H1 (cell line): ENCODE results near the gene BAZ1B. TPM values are rescaled to one million over a fixed set of nuclear protein-coding genes. Genes with fewer than 3 reads are reported as not detected.

Experiments used
- CTCF ChIA-PET: fragments of 300-600 bp; sonication (Branson Sonifier 250); formaldehyde crosslinking; loops from one replicate; lab custom pipeline; 2021; ENCODE audit not compliant: partially characterized antibody; lab: Charles Lee
- POLR2A ChIA-PET: fragments of 300-600 bp; sonication (Branson Sonifier 250); formaldehyde crosslinking; loops from one replicate; lab custom pipeline; 2021; ENCODE audit warnings: inconsistent platforms; ENCODE audit not compliant: partially characterized antibody; lab: Charles Lee
- DNase-seq, 2 experiments: peaks; one replicate each; pipeline versions ENCODE4 v3.0.0 to v3.0.0-alpha.2; 2010 to 2022; ENCODE audit warnings: low spot score in 2 of 2, low read depth in 1 of 2, mixed read lengths in 1 of 2
- FAIRE-seq: peaks from 2 replicates; lab custom pipeline; 2011; peaks lifted over from hg19 to GRCh38; lab: Jason Lieb, UNC
- H2AFZ ChIP-seq: 2 replicates; pipeline ENCODE4 v1.8.1; 2012; ENCODE audit warnings: low read length, inconsistent platforms
- H2AK5ac ChIP-seq: 2 replicates; pipeline ENCODE4 v1.6.1; 2013; ENCODE audit warnings: low read depth, low read length
- H2BK120ac ChIP-seq: replicated peaks from 2 replicates; pipeline ENCODE3; 2013; ENCODE audit warnings: low read depth, low read length, inconsistent platforms
- H2BK12ac ChIP-seq: 2 replicates; pipeline ENCODE4 v1.6.1; 2013; ENCODE audit warnings: low read depth, low read length
- H2BK15ac ChIP-seq: 2 replicates; pipeline ENCODE4 v1.6.1; 2013; ENCODE audit warnings: low read length
- H2BK20ac ChIP-seq: 2 replicates; pipeline ENCODE4 v1.6.1; 2013; ENCODE audit warnings: low read length
- H2BK5ac ChIP-seq: 2 replicates; pipeline ENCODE4 v1.6.1; 2013; ENCODE audit warnings: low read depth, low read length
- H3K14ac ChIP-seq: 2 replicates; pipeline ENCODE4 v1.6.1; 2013; ENCODE audit warnings: inconsistent platforms; ENCODE audit not compliant: insufficient read length
- H3K18ac ChIP-seq: 2 replicates; pipeline ENCODE4 v1.6.1; 2013; ENCODE audit warnings: low read length; ENCODE audit errors: extremely low read depth
- H3K23ac ChIP-seq: 2 replicates; pipeline ENCODE4 v1.6.1; 2013; ENCODE audit warnings: inconsistent platforms; ENCODE audit not compliant: insufficient read length
- H3K23me2 ChIP-seq: 2 replicates; pipeline ENCODE4 v1.6.1; 2013; ENCODE audit warnings: low read depth, low read length
- H3K27ac ChIP-seq: 2 replicates; pipeline ENCODE4 v1.6.1; 2011; ENCODE audit warnings: low read depth, low read length, inconsistent platforms
- H3K27me3 ChIP-seq, 4 experiments: replicated peaks in 1 of 4; 1 replicate in 1 of 4; 2 replicates in 3 of 4; pipeline versions ENCODE4 v1.6.1 to v1.8.1; 2011 to 2013; ENCODE audit warnings: low read length in 3 of 4, mild to moderate bottlenecking in 3 of 4, inconsistent platforms in 2 of 4, mixed read lengths in 2 of 4, moderate library complexity in 1 of 4; ENCODE audit not compliant: control insufficient read depth in 3 of 4, insufficient read depth in 3 of 4; ENCODE audit errors: extremely low read depth in 1 of 4
- H3K36me3 ChIP-seq, 4 experiments: 2 replicates each; pipeline versions ENCODE4 v1.6.1 to v1.8.1; 2011 to 2013; ENCODE audit warnings: mild to moderate bottlenecking in 4 of 4, low read length in 3 of 4, moderate library complexity in 2 of 4, control low read depth in 1 of 4, inconsistent platforms in 1 of 4; ENCODE audit not compliant: insufficient read depth in 4 of 4, control insufficient read depth in 2 of 4
- H3K4ac ChIP-seq: replicated peaks from 2 replicates; pipeline ENCODE3; 2013; ENCODE audit warnings: low read length, low read depth, mixed read lengths, inconsistent platforms; ENCODE audit not compliant: insufficient read length
- H3K4me1 ChIP-seq, 4 experiments: replicated peaks in 1 of 4; 1 replicate in 1 of 4; 2 replicates in 3 of 4; pipeline versions ENCODE4 v1.6.1 to v1.8.1; 2011 to 2013; ENCODE audit warnings: low read length in 3 of 4, inconsistent platforms in 2 of 4, mixed read lengths in 1 of 4; ENCODE audit not compliant: insufficient read depth in 4 of 4, control insufficient read depth in 3 of 4
- H3K4me2 ChIP-seq, 2 experiments: 2 replicates each; pipeline versions ENCODE4 v1.6.1 to v1.8.1; 2011 to 2013; ENCODE audit warnings: low read depth in 2 of 2, low read length in 2 of 2, control low read depth in 1 of 2, inconsistent platforms in 1 of 2, mild to moderate bottlenecking in 1 of 2; ENCODE audit not compliant: insufficient read depth in 1 of 2
- H3K4me3 ChIP-seq, 4 experiments: fragments of 200-600, 300-600 bp in 1 of 4; sonication (generic), shearing (Covaris generic), sonication (Bioruptor Twin) in 1 of 4; 2 replicates each; pipeline versions ENCODE4 v1.5.1 to v1.8.1; 2011 to 2016; ENCODE audit warnings: low read length in 4 of 4, low read depth in 3 of 4, control low read depth in 2 of 4, inconsistent platforms in 2 of 4, mild to moderate bottlenecking in 2 of 4, mixed read lengths in 1 of 4, moderate library complexity in 1 of 4; ENCODE audit not compliant: insufficient read depth in 2 of 4; ENCODE audit errors: extremely low read depth in 1 of 4
- H3K56ac ChIP-seq: replicated peaks from 2 replicates; pipeline ENCODE3; 2013; ENCODE audit warnings: low read depth, mild to moderate bottlenecking, mixed read lengths, low read length, inconsistent platforms; ENCODE audit not compliant: insufficient read length
- H3K79me1 ChIP-seq: 2 replicates; pipeline ENCODE4 v1.6.1; 2013; ENCODE audit warnings: low read depth, low read length, control low read depth
- H3K79me2 ChIP-seq, 2 experiments: 2 replicates each; pipeline versions ENCODE4 v1.6.1 to v1.8.1; 2012 to 2013; ENCODE audit warnings: low read length in 2 of 2, mild to moderate bottlenecking in 2 of 2, inconsistent platforms in 1 of 2; ENCODE audit not compliant: insufficient read depth in 2 of 2, control insufficient read depth in 1 of 2
- H3K9ac ChIP-seq, 4 experiments: replicated peaks in 1 of 4; 1 replicate in 1 of 4; 2 replicates in 3 of 4; pipeline versions ENCODE4 v1.6.1 to v1.8.1; 2011 to 2013; ENCODE audit warnings: low read depth in 3 of 4, low read length in 3 of 4, control low read depth in 2 of 4, mild to moderate bottlenecking in 2 of 4, moderate library complexity in 2 of 4, inconsistent platforms in 1 of 4; ENCODE audit errors: extremely low read depth in 1 of 4
- H3K9me3 ChIP-seq, 2 experiments: 2 replicates each; pipeline versions ENCODE4 v1.6.1 to v1.8.1; 2012 to 2013; ENCODE audit warnings: mild to moderate bottlenecking in 2 of 2, moderate library complexity in 2 of 2, control low read depth in 1 of 2, inconsistent platforms in 1 of 2, low read depth in 1 of 2, low read length in 1 of 2, mixed read lengths in 1 of 2; ENCODE audit not compliant: insufficient read depth in 2 of 2
- H4K20me1 ChIP-seq, 2 experiments: replicated peaks in 1 of 2; 2 replicates each; pipeline versions ENCODE3 to v1.8.1; 2011 to 2013; ENCODE audit warnings: inconsistent platforms in 2 of 2, low read length in 2 of 2, mild to moderate bottlenecking in 1 of 2; ENCODE audit not compliant: insufficient read depth in 2 of 2, control insufficient read depth in 1 of 2
- H4K5ac ChIP-seq: 2 replicates; pipeline ENCODE4 v1.6.1; 2013; ENCODE audit warnings: low read length, low read depth, mixed read lengths, inconsistent platforms; ENCODE audit not compliant: insufficient read length
- H4K8ac ChIP-seq: 2 replicates; pipeline ENCODE4 v1.8.0; 2013; ENCODE audit warnings: mild to moderate bottlenecking, moderate library complexity, low read length, inconsistent platforms; ENCODE audit not compliant: insufficient read depth; ENCODE audit errors: extremely low read depth
- H4K91ac ChIP-seq: replicated peaks from 2 replicates; pipeline ENCODE3; 2013; ENCODE audit warnings: low read length, mixed read lengths, inconsistent platforms; ENCODE audit not compliant: insufficient read length
- GTF2F1 ChIP-seq: IDR thresholded peaks from 2 replicates; pipeline ENCODE4 v1.6.1; 2012; ENCODE audit warnings: low read depth, low read length, improper control_type of control experiment, borderline replicate concordance
- HDAC2 ChIP-seq, 2 experiments: fragments of 300-600 bp in 1 of 2; sonication (generic) in 1 of 2; IDR thresholded peaks; 2 replicates each; pipeline ENCODE4 v1.6.1; 2011 to 2012; ENCODE audit warnings: low read depth in 2 of 2, low read length in 2 of 2, mild to moderate bottlenecking in 2 of 2, moderate library complexity in 2 of 2, borderline replicate concordance in 1 of 2, inconsistent platforms in 1 of 2
- WGBS, 2 experiments: shearing (Covaris generic) in 1 of 2; methylation state at CpG; one replicate each; pipeline versions ENCODE4 v1.1.6 to v1.1.7; 2013 to 2015; ENCODE audit warnings: low lambda C conversion rate in 2 of 2, mixed read lengths in 2 of 2, inconsistent platforms in 1 of 2, low coverage in 1 of 2, missing lambda C conversion rate in 1 of 2; ENCODE audit not compliant: insufficient replicate concordance in 2 of 2, insufficient coverage in 1 of 2, insufficient read length in 1 of 2; ENCODE audit errors: extremely low coverage in 1 of 2, missing lambda C conversion rate in 1 of 2; 5-methylcytosine and 5-hydroxymethylcytosine counted together
- polyA plus RNA-seq, 7 experiments: library from polyadenylated mRNA; depleted of rRNA in 3 of 7; stranded (reverse) in 5 of 7; unstranded in 2 of 7; fragments of >200 nt in 5 of 7; fragments of 200-250 nt in 2 of 7; gene quantifications; 1 replicate in 5 of 7; 2 replicates in 1 of 7; 4 replicates in 1 of 7; pipeline versions ENCODE4 v1.2.1 to v1.2.3, GENCODE V29; 2011 to 2013; ENCODE audit warnings: missing spikeins in 2 of 7, mixed read lengths in 2 of 7
- total RNA-seq: library from RNA; stranded (reverse); fragmentation: NEBNext Ultra II Directional; extraction: Animal tissue kit (Norgen Biotek cat#: 25700); gene quantifications from 2 replicates; pipeline ENCODE4 v1.2.1, GENCODE V29; 2021

BAZ1B gene
- total and polyA plus RNA-seq, 2 of the 8 experiments (the other 6 are each of a cell fraction or from before 2014, with no cell fraction given): 21.0 to 86.8 TPM

DNA sequence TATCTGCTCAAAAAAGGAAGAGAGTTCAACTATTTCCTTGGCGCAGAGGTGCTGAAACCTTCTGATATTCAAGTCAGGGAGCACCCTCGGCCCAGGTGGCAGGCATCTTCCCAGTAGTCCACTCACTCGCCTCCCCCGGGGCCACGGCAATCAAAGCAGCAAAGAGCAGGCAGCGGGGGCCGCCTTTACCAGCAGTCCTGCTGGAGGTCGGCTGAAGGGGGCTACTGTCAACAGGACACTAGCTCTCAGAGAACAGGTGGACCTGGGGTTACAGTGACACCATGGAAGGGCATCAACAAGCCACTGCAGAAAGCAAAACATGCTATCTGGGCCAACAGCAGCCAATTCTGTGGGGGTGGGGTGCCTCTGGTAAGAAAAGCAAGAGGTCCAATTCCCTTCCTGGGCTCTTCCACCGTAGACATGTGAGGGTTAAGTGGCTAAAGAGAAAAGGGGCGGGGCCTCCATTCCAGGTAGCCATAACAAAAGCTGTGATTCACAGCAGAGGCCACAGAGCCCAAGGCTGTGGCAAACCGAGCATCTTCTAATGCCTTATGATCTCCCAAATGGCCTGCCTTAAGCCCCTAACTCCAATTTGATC is 79.1 kb downstream of the BAZ1B start:
- no peak overlapping the region for H3K14ac ChIP-seq
- no peak overlapping the region for H3K4ac ChIP-seq
- H3K79me2 ChIP-seq: no peaks in the 10 kb centered on the region
- H3K27ac ChIP-seq: no peak overlapping the region
- H4K5ac ChIP-seq: no peak overlapping the region
- FAIRE-seq (no peak), DNase-seq (no peak)
- H3K18ac ChIP-seq: no peak overlapping the region
- H4K20me1 ChIP-seq: peaks cover 2 to 13% of the 10 kb centered on the region in 2 experiments
- no peak overlapping the region for H2BK12ac ChIP-seq
- no peak overlapping the region for H3K56ac ChIP-seq
- H2BK5ac ChIP-seq: no peak overlapping the region; the same call in 1 of the 2 replicates
- no peaks in the 10 kb centered on the region; the same call in 1 of the 2 replicates for H3K23me2 ChIP-seq
- H3K9ac ChIP-seq: no peak overlapping the region
- H3K4me3 ChIP-seq: no peak overlapping the region
- H4K8ac ChIP-seq: no peak overlapping the region
- H2AK5ac ChIP-seq: no peak overlapping the region
- no peaks in the 10 kb centered on the region for H3K9me3 ChIP-seq
- H2BK120ac ChIP-seq: no peak overlapping the region
- no peak overlapping the region for H4K91ac ChIP-seq
- no peak overlapping the region for H3K23ac ChIP-seq
- no peaks in the 10 kb centered on the region for H3K4me1 ChIP-seq
- H2BK15ac ChIP-seq: no peak overlapping the region
- no peak overlapping the region for H2AFZ ChIP-seq
- TF ChIP-seq GTF2F1: no peak
- TF ChIP-seq HDAC2 (IDR thresholded peaks at IDR 0.05; ENCODE audit: borderline replicate concordance in 1 of 2, low read depth in 2 of 2, low read length in 2 of 2): no peak
- H3K36me3 ChIP-seq: peaks cover 54 to 85% (median 65%) of the 10 kb centered on the region in 4 experiments
- WGBS, 2 experiments: 90% methylated on average over 11 of the region's 11 CpGs; no CpG with 5 or more reads in 1 of the 2 experiments
- no peak overlapping the region for H3K4me2 ChIP-seq
- POLR2A ChIA-PET: interaction anchor here (1.4 kb wide), 1 partner anchor 79 kb away, joined by 4 read pairs; the partner anchor contains the start of gene BAZ1B
- no peaks in the 10 kb centered on the region for H3K27me3 ChIP-seq
- H3K79me1 ChIP-seq: no peaks in the 10 kb centered on the region
- CTCF ChIA-PET: interaction anchor here (0.6 to 3.6 kb wide), 4 partner anchors 10 to 186 kb away, joined by 3 to 26 read pairs (median 3); no protein-coding TSS in a partner anchor
- H2BK20ac ChIP-seq: no peak overlapping the region
